CD14-positive monocyte (primary cell): ENCODE results near the gene ATXN2L. TPM values are rescaled to one million over a fixed set of nuclear protein-coding genes. Genes with fewer than 3 reads are reported as not detected.

ENCODE experiments used
- DNase-seq, 3 donors: peaks; one replicate each; pipeline ENCODE4 v3.0.0-alpha.2; 2011 to 2022
- H2AFZ ChIP-seq: 2 replicates; pipeline ENCODE4 v1.6.0; 2012; ENCODE audit warnings: mild to moderate bottlenecking, low read depth, low read length, inconsistent platforms; ENCODE audit not compliant: insufficient read depth, poor library complexity, severe bottlenecking
- H3K27ac ChIP-seq, 2 donors: 1 replicate in 1 of 2; 2 replicates in 1 of 2; pipeline ENCODE4 v1.5.1; 2012 to 2013; ENCODE audit warnings: low read length in 2 of 2, control low read depth in 1 of 2, inconsistent platforms in 1 of 2, low read depth in 1 of 2, mild to moderate bottlenecking in 1 of 2
- H3K27me3 ChIP-seq, 2 donors: one replicate each; pipeline versions ENCODE4 v1.6.0 to v1.6.1; 2011 to 2013; ENCODE audit warnings: low read length in 2 of 2; ENCODE audit not compliant: control insufficient read depth in 2 of 2, insufficient read depth in 2 of 2
- H3K36me3 ChIP-seq, 2 donors: replicated peaks in 1 of 2; 1 replicate in 1 of 2; 2 replicates in 1 of 2; pipeline versions ENCODE4 v1.5.1 to v1.6.1; 2012 to 2013; ENCODE audit warnings: low read length in 2 of 2, control low read depth in 1 of 2, inconsistent platforms in 1 of 2, mild to moderate bottlenecking in 1 of 2; ENCODE audit not compliant: insufficient read depth in 2 of 2, control insufficient read depth in 1 of 2
- H3K4me1 ChIP-seq, 2 donors: 1 replicate in 1 of 2; 2 replicates in 1 of 2; pipeline versions ENCODE4 v1.5.1 to v1.6.1; 2012 to 2013; ENCODE audit warnings: low read length in 2 of 2, control low read depth in 1 of 2, inconsistent platforms in 1 of 2, mild to moderate bottlenecking in 1 of 2, moderate library complexity in 1 of 2; ENCODE audit not compliant: insufficient read depth in 2 of 2, control insufficient read depth in 1 of 2
- H3K4me2 ChIP-seq: replicated peaks from 2 replicates; pipeline ENCODE3; 2012; ENCODE audit warnings: low read length, moderate library complexity, mild to moderate bottlenecking; ENCODE audit not compliant: poor library complexity, severe bottlenecking; ENCODE audit errors: extremely low read depth
- H3K4me3 ChIP-seq, 3 experiments: fragments of 200-600 bp in 1 of 3; sonication (generic) in 1 of 3; replicated peaks in 1 of 3; 1 replicate in 2 of 3; 2 replicates in 1 of 3; pipeline ENCODE4 v1.5.1; 2011 to 2013; ENCODE audit warnings: low read length in 3 of 3, mild to moderate bottlenecking in 3 of 3, control low read depth in 2 of 3, low read depth in 2 of 3, inconsistent platforms in 1 of 3, moderate library complexity in 1 of 3
- H3K79me2 ChIP-seq: 2 replicates; pipeline ENCODE4 v1.6.0; 2012; ENCODE audit warnings: mild to moderate bottlenecking, control low read depth, inconsistent platforms, low read length, moderate library complexity; ENCODE audit not compliant: insufficient read depth
- H3K9ac ChIP-seq: 2 replicates; pipeline ENCODE4 v1.6.0; 2017; ENCODE audit warnings: low read length, mild to moderate bottlenecking; ENCODE audit not compliant: insufficient read depth, poor library complexity, severe bottlenecking
- H3K9me3 ChIP-seq, 2 donors: replicated peaks in 1 of 2; 1 replicate in 1 of 2; 2 replicates in 1 of 2; pipeline versions ENCODE4 v1.5.1 to v1.6.1; 2012 to 2013; ENCODE audit warnings: low read length in 2 of 2, control low read depth in 1 of 2; ENCODE audit not compliant: control insufficient read depth in 1 of 2, insufficient read depth in 1 of 2
- H4K20me1 ChIP-seq: 2 replicates; pipeline ENCODE4 v1.6.0; 2012; ENCODE audit warnings: mild to moderate bottlenecking, low read length, control low read depth, moderate library complexity; ENCODE audit not compliant: insufficient read depth
- H3K27ac Mint-ChIP-seq, 7 donors: one replicate each; pipeline ENCODE4 v1.8.0; 2020; ENCODE audit warnings: mild to moderate bottlenecking in 7 of 7, mixed read lengths in 7 of 7, moderate library complexity in 6 of 7, inconsistent platforms in 2 of 7
- H3K27me3 Mint-ChIP-seq, 3 donors: one replicate each; pipeline ENCODE4 v1.8.0; 2021 to 2022; ENCODE audit warnings: low read depth in 3 of 3, mild to moderate bottlenecking in 3 of 3, mixed read lengths in 3 of 3, moderate library complexity in 3 of 3, inconsistent platforms in 1 of 3
- H3K36me3 Mint-ChIP-seq, 2 donors: one replicate each; pipeline ENCODE4 v1.8.0; 2020; ENCODE audit warnings: mixed read lengths in 2 of 2, inconsistent platforms in 1 of 2, mild to moderate bottlenecking in 1 of 2
- H3K4me1 Mint-ChIP-seq: one replicate; pipeline ENCODE4 v1.8.0; 2020; ENCODE audit warnings: mild to moderate bottlenecking, mixed read lengths
- H3K4me3 Mint-ChIP-seq, 2 donors: one replicate each; pipeline ENCODE4 v1.8.0; 2020; ENCODE audit warnings: mild to moderate bottlenecking in 2 of 2, mixed read lengths in 2 of 2, moderate library complexity in 1 of 2
- H3K9me3 Mint-ChIP-seq, 7 donors: one replicate each; pipeline ENCODE4 v1.8.0; 2020 to 2022; ENCODE audit warnings: mixed read lengths in 7 of 7, mild to moderate bottlenecking in 6 of 7, moderate library complexity in 6 of 7, inconsistent platforms in 2 of 7
- WGBS: methylation state at CpG from one replicate; pipeline ENCODE4 v1.1.5; 2013; ENCODE audit warnings: missing lambda C conversion rate; ENCODE audit not compliant: insufficient coverage; 5-methylcytosine and 5-hydroxymethylcytosine counted together
- intact Hi-C, 2 donors: fragments of 100-400 bp; cut with micrococcal nuclease; formaldehyde crosslinking; loops; one replicate each; pipeline versions ENCODE4 v1.15.0 to v1.15.1; 2023
- polyA plus RNA-seq, 3 donors: library from polyadenylated mRNA; depleted of rRNA in 1 of 3; unstranded in 2 of 3; stranded (reverse) in 1 of 3; fragments of 300-500 nt in 2 of 3; fragments of >200 nt in 1 of 3; fragmentation: Illumina TruSeq in 2 of 3; gene quantifications; 1 replicate in 2 of 3; 2 replicates in 1 of 3; pipeline ENCODE4 v1.2.3, GENCODE V29; 2012 to 2021
- TF ChIP-seq, protein P1 (sequence below): fragments of 200-600 bp; IDR thresholded peaks from one replicate; pipeline ENCODE4 v1.8.0; 2022; ENCODE audit warnings: antibody characterized with exemption, mild to moderate bottlenecking

The ATXN2L gene
- polyA plus RNA-seq, 3 donors = 4.8 to 118 (median 10.2) TPM

DNA sequence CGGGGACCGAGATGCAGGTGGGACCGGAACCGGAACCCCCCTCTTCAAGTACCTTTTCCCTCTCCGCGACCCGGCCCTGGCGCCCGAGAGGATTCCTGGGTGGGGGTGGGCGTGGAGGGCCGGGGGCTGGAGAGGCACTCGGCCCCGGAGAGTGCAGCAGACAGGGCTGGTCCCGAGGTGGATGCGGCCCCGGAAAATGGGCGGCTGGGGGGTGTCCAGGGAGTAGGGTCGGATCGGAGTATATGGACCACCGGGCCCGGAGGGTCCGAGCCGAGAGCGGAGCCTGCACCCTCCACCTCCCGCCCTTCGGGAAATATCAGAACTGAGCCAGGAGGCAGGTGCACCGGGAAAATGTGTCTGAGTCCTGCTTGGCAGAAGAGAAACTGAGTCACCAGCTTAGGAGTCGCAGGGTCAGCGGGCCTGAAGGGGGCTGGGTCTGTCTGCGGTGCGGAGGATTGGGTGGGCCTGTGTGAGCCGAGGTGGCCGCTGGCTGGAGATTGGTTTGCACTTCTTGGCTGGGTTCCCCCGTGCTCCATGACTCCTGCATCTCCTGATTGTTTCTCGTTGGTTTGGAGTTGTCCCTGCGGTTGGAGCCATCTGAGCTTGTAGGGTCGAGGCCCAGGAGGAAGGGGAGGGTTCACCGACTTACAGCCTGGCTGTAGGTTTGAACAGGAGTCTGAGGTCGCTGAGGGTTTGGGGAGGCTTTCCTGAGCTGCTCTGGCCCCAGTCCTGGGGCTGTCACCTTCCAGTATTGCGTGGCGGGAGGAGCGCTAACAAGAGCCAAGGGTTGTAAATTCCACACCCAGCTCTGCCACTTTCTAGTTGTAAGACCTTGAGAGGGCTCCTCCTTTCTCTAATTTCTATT, 41.4 kb downstream of the ATXN2L start:
- peaks cover 20% of the 10 kb centered on the region for H3K4me1 Mint-ChIP-seq
- TF ChIP-seq, protein P1, sequence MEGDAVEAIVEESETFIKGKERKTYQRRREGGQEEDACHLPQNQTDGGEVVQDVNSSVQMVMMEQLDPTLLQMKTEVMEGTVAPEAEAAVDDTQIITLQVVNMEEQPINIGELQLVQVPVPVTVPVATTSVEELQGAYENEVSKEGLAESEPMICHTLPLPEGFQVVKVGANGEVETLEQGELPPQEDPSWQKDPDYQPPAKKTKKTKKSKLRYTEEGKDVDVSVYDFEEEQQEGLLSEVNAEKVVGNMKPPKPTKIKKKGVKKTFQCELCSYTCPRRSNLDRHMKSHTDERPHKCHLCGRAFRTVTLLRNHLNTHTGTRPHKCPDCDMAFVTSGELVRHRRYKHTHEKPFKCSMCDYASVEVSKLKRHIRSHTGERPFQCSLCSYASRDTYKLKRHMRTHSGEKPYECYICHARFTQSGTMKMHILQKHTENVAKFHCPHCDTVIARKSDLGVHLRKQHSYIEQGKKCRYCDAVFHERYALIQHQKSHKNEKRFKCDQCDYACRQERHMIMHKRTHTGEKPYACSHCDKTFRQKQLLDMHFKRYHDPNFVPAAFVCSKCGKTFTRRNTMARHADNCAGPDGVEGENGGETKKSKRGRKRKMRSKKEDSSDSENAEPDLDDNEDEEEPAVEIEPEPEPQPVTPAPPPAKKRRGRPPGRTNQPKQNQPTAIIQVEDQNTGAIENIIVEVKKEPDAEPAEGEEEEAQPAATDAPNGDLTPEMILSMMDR = no peak
- 3% methylated on average over 16 of the region's 42 CpGs for WGBS
- DNase-seq = no peak
- intact Hi-C loops = loop anchor here in 1 of 2 donors (1.0 to 5.0 kb wide), 2 partner anchors 17 to 42 kb away; partner anchors contain the start of gene ATXN2L
- H3K9me3 ChIP-seq = no peaks in the 10 kb centered on the region
- peaks cover 22% of the 10 kb centered on the region for H4K20me1 ChIP-seq
- peak overlapping the region; percentile 66 to 100 (median 97) for H3K4me3 ChIP-seq
- peak overlapping the region; percentile 91 to 98 (median 96) for H3K27ac Mint-ChIP-seq
- peak overlapping the region; percentile 93 to 98 for H3K4me3 Mint-ChIP-seq
- H2AFZ ChIP-seq = peak overlapping the region; percentile 96
- H3K36me3 ChIP-seq = peaks cover 25 to 28% of the 10 kb centered on the region in 2 donors
- peaks cover 50% of the 10 kb centered on the region for H3K79me2 ChIP-seq
- H3K36me3 Mint-ChIP-seq = peaks cover 21 to 26% of the 10 kb centered on the region in 2 donors
- no peaks in the 10 kb centered on the region for H3K27me3 ChIP-seq
- no peaks in the 10 kb centered on the region for H3K27me3 Mint-ChIP-seq
- peaks cover 19 to 26% of the 10 kb centered on the region in 2 donors for H3K4me1 ChIP-seq
- peak overlapping the region; percentile 89 for H3K9ac ChIP-seq
- peak overlapping the region; percentile 88 to 96 for H3K27ac ChIP-seq
- H3K4me2 ChIP-seq = peak overlapping the region; percentile 81
- H3K9me3 Mint-ChIP-seq = peaks cover 0 to 2% (median 0%) of the 10 kb centered on the region in 7 donors

DNA sequence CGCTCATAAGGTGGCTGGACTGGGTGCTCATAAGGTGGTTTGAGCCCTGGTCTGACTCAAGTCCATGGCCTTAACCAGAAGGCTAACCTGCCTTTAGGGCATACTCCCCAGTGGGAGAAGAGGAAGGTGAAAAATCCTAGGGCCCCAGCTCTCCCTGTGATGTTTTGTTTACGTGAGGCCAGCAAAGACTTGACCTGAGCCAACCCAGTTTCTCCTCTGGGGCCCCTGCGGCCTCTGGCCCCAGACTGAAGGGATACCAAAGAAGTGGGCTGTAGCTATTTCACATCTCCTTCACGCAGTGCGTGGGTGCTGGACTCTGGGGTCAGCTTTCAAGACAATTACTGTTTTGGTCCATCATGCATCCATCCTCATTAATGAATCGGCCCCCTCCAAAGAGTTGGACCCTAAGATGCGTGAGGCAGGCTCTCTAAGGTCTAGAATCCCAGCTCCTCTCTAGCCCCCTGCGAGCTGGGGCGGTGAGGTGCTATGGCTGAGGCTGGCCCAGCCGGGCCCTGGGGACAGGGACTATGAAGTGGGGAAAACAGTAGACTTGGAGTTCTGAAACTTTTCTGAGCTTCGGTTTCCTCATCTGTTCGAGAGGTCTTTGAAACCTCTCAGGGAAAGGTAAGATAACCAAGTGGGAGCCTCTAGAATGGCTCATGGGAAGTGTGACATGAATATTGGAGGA, 42.3 kb downstream of the ATXN2L start:
- Histone ChIP-seq H3K4me3 (peak overlapping the region in 1 of 3 experiments; percentile 100), H3K9ac (no peak overlapping the region), H3K9me3 (no peaks in the 10 kb centered on the region), H3K4me1 (peaks cover 19 to 26% of the 10 kb centered on the region in 2 donors), H3K4me2 (peak overlapping the region; percentile 81), H3K79me2 (peaks cover 50% of the 10 kb centered on the region), H2AFZ (no peak overlapping the region), H4K20me1 (peaks cover 29% of the 10 kb centered on the region), H3K36me3 (peaks cover 35 to 37% of the 10 kb centered on the region in 2 donors), H3K27ac (peak overlapping the region in 1 of 2 donors; percentile 96), H3K27me3 (no peaks in the 10 kb centered on the region)
- H3K27me3 Mint-ChIP-seq = peaks cover 0 to 1% (median 0%) of the 10 kb centered on the region in 3 donors
- H3K4me1 Mint-ChIP-seq = peaks cover 20% of the 10 kb centered on the region
- peak overlapping the region in 2 of 7 donors; percentile 58 to 96 for H3K27ac Mint-ChIP-seq
- H3K4me3 Mint-ChIP-seq = no peak overlapping the region
- intact Hi-C loops = no loop called here
- peaks cover 0 to 2% (median 0%) of the 10 kb centered on the region in 7 donors for H3K9me3 Mint-ChIP-seq
- 97% methylated on average over 12 of the region's 12 CpGs for WGBS
- DNase-seq = no peak
- TF ChIP-seq, protein P1 = no peak
- peaks cover 29 to 36% of the 10 kb centered on the region in 2 donors for H3K36me3 Mint-ChIP-seq
